H1 (cell line): ENCODE data around the gene MCRS1. TPM values are rescaled to one million over a fixed set of nuclear protein-coding genes. Genes with fewer than 3 reads are reported as not detected.

Experiments used
- ASH2L ChIP-seq: fragments of 200-600, 300-600 bp; sonication (generic); IDR thresholded peaks from one replicate; pipeline ENCODE4 v1.7.1; 2017; ENCODE audit warnings: low read length
- GABPA ChIP-seq: IDR thresholded peaks from 2 replicates; pipeline ENCODE4 v1.6.1; 2011; ENCODE audit warnings: mild to moderate bottlenecking, low read length, moderate library complexity, borderline replicate concordance; ENCODE audit not compliant: insufficient read depth
- GTF2F1 ChIP-seq: IDR thresholded peaks from 2 replicates; pipeline ENCODE4 v1.6.1; 2012; ENCODE audit warnings: low read depth, low read length, improper control_type of control experiment, borderline replicate concordance
- RAD21 ChIP-seq, 2 experiments: IDR thresholded peaks in 1 of 2; conservative IDR thresholded peaks in 1 of 2; 2 replicates each; pipeline ENCODE4 v1.6.1; 2011; ENCODE audit warnings: low read depth in 2 of 2, low read length in 2 of 2, improper control_type of control experiment in 1 of 2, inconsistent platforms in 1 of 2, mild to moderate bottlenecking in 1 of 2, moderate library complexity in 1 of 2
- RFX5 ChIP-seq: IDR thresholded peaks from 2 replicates; pipeline ENCODE4 v1.6.1; 2011; ENCODE audit warnings: low read depth, low read length, improper control_type of control experiment, borderline replicate concordance
- RNF2 ChIP-seq: fragments of 200-900, 300-1000 bp; sonication (generic); IDR thresholded peaks from 2 replicates; pipeline ENCODE4 v1.7.1; 2016; ENCODE audit warnings: borderline replicate concordance, low read depth, mild to moderate bottlenecking, antibody characterized with exemption, low read length; ENCODE audit not compliant: poor library complexity, severe bottlenecking; ENCODE audit errors: missing control alignments
- SAP30 ChIP-seq: fragments of 300-600 bp; sonication (generic); IDR thresholded peaks from 2 replicates; pipeline ENCODE4 v1.7.1; 2012; ENCODE audit warnings: low read length, moderate library complexity, mild to moderate bottlenecking, inconsistent platforms; ENCODE audit not compliant: insufficient read depth, insufficient replicate concordance
- SP1 ChIP-seq: IDR thresholded peaks from 2 replicates; pipeline ENCODE4 v1.6.1; 2011; ENCODE audit warnings: low read depth, low read length
- SP4 ChIP-seq: IDR thresholded peaks from 2 replicates; pipeline ENCODE4 v1.6.1; 2012; ENCODE audit warnings: low read length, inconsistent platforms
- TCF12 ChIP-seq: IDR thresholded peaks from 2 replicates; pipeline ENCODE4 v1.6.1; 2011; ENCODE audit warnings: low read depth, mild to moderate bottlenecking, low read length
- polyA plus RNA-seq, 7 experiments: library from polyadenylated mRNA; depleted of rRNA in 3 of 7; stranded (reverse) in 5 of 7; unstranded in 2 of 7; fragments of >200 nt in 5 of 7; fragments of 200-250 nt in 2 of 7; gene quantifications; 1 replicate in 5 of 7; 2 replicates in 1 of 7; 4 replicates in 1 of 7; pipeline versions ENCODE4 v1.2.1 to v1.2.3, GENCODE V29; 2011 to 2013; ENCODE audit warnings: missing spikeins in 2 of 7, mixed read lengths in 2 of 7
- total RNA-seq: library from RNA; stranded (reverse); fragmentation: NEBNext Ultra II Directional; extraction: Animal tissue kit (Norgen Biotek cat#: 25700); gene quantifications from 2 replicates; pipeline ENCODE4 v1.2.1, GENCODE V29; 2021

Gene MCRS1
- total and polyA plus RNA-seq, 2 of the 8 experiments (the other 6 are each of a cell fraction or from before 2014, with no cell fraction given) = 90.3 to 139 TPM

- TF ChIP-seq RNF2 (no peak), SAP30 (no peak), TCF12 (no peak), SP1 (no peak), RAD21 (IDR thresholded peaks at IDR 0.05 in 1 of 2, conservative IDR thresholded peaks at IDR 0.05 in 1 of 2; ENCODE audit: low read depth in 2 of 2, low read length in 2 of 2) (no peak), RFX5 (no peak), GTF2F1 (no peak), SP4 (no peak), ASH2L (no peak), GABPA (no peak)
These were observed 2.3 kb downstream of the MCRS1 start (continued) for GRCh38 chr12:49565406-49566265.
